GM19099 (cell line): Measurements from ENCODE around the gene ZSCAN9.

Source experiments
- POLR2A ChIP-seq: IDR thresholded peaks from 3 replicates; pipeline ENCODE4 v1.6.1; 2011; ENCODE audit warnings: low read depth; ENCODE audit not compliant: insufficient read length; ENCODE audit errors: extremely low read depth

Gene ZSCAN9

GRCh38 chr6:28245206-28245941 lies 20.3 kb downstream of the ZSCAN9 start:
- no peak for TF ChIP-seq POLR2A

- TF ChIP-seq POLR2A: no peak
These were observed 23.8 kb downstream of the ZSCAN9 start for GRCh38 chr6:28248916-28249315.

GRCh38 chr6:28250747-28251146 lies 25.7 kb downstream of the ZSCAN9 start:
- TF ChIP-seq POLR2A: no peak

GRCh38 chr6:28251661-28252008 lies 26.6 kb downstream of the ZSCAN9 start:
- no peak for TF ChIP-seq POLR2A

- peak; percentile 55 for TF ChIP-seq POLR2A
These were observed 27.2 kb downstream of the ZSCAN9 start, which contains the start of gene ZKSCAN4 for GRCh38 chr6:28252009-28252975. Gene ZKSCAN4, minus strand, starts transcription at chr6:28252269. Its CDS starts 289 bp downstream, at chr6:28251980.

- no peak for TF ChIP-seq POLR2A
These were observed 29.0 kb downstream of the ZSCAN9 start for GRCh38 chr6:28254121-28254519.

GRCh38 chr6:28257042-28257441 lies 32.0 kb downstream of the ZSCAN9 start:
- no peak for TF ChIP-seq POLR2A

- no peak for TF ChIP-seq POLR2A
These were observed 34.1 kb downstream of the ZSCAN9 start, which contains the start of gene NKAPL for GRCh38 chr6:28258877-28259777. Gene NKAPL, plus strand, starts transcription at chr6:28259297. Its CDS starts 75 bp downstream, at chr6:28259372.

GRCh38 chr6:28263922-28264321 lies 38.8 kb downstream of the ZSCAN9 start:
- TF ChIP-seq POLR2A: no peak

GRCh38 chr6:28264834-28265401 lies 39.8 kb downstream of the ZSCAN9 start:
- TF ChIP-seq POLR2A: no peak

GRCh38 chr6:28266563-28266961 lies 41.5 kb downstream of the ZSCAN9 start:
- no peak for TF ChIP-seq POLR2A

GRCh38 chr6:28266962-28267694 lies 42.1 kb downstream of the ZSCAN9 start, which contains the start of gene ZSCAN26:
Gene ZSCAN26, plus strand, starts transcription at chr6:28267143. Its CDS starts 4,777 bp downstream, at chr6:28271920.
- TF ChIP-seq POLR2A: peak; percentile 76

GRCh38 chr6:28267695-28268059 lies 42.6 kb downstream of the ZSCAN9 start:
- no peak for TF ChIP-seq POLR2A

- no peak for TF ChIP-seq POLR2A
These were observed 44.4 kb downstream of the ZSCAN9 start for GRCh38 chr6:28269492-28269891.
